Cardiac atrium fibroblast (primary cell): ENCODE results near the gene BHLHA9. TPM values are rescaled to one million over a fixed set of nuclear protein-coding genes. Genes with fewer than 3 reads are reported as not detected.

Source experiments
- total RNA-seq: library from RNA; depleted of rRNA; stranded (reverse); fragments of >200 nt; gene quantifications from 2 replicates; pipeline ENCODE4 v1.2.3, GENCODE V29; 2015

The BHLHA9 gene
- total RNA-seq = not detected in 2 replicates

DNA sequence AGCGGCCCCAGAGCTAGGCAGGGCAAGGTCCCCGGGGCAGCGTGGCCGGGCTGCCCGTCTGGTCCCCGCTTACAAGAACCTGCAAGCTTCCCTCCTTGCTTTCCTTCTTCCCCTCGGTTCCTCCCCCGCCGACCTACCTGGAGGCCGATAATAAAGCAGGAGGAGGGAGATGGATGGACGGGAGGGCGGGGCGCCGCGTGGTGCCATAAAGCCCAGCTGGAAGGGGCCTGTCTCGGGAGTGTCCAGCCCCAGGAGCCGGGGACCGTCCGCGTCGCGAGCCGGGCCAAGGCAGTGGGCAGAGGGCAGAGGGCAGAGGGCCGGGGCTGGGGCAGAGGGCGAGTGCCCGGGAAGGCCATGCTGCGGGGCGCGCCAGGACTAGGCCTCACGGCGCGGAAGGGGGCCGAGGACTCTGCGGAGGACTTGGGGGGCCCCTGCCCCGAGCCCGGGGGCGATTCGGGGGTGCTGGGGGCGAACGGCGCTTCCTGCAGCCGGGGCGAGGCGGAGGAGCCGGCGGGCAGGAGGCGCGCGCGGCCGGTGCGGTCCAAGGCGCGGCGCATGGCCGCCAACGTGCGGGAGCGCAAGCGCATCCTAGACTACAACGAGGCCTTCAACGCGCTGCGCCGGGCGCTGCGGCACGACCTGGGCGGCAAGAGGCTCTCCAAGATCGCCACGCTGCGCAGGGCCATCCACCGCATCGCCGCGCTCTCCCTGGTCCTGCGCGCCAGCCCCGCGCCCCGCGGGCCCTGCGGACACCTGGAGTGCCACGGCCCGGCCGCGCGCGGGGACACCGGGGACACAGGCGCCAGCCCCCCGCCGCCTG, at the start of gene BHLHA9:
Gene BHLHA9 (plus strand): TSS at position 235 of the 820 bp plus-strand sequence. CDS start 120 bp downstream, at position 355.

Other genes with a start within 250 kb of the BHLHA9 start
- 30.5 and 36.5 TPM in 2 replicates for gene ABR, start 90.5 kb upstream of the BHLHA9 start, total RNA-seq
- not detected in 2 replicates for gene TRARG1, start 9.2 kb downstream of the BHLHA9 start, total RNA-seq
- 424 and 527 TPM in 2 replicates for gene YWHAE, start 129.8 kb downstream of the BHLHA9 start, total RNA-seq
- 71.5 and 79.1 TPM in 2 replicates for gene CRK, start 185.8 kb downstream of the BHLHA9 start, total RNA-seq
- gene MYO1C, start 222.2 kb downstream of the BHLHA9 start, total RNA-seq = 133 and 134 TPM in 2 replicates
- 23.2 and 45.3 TPM in 2 replicates for gene INPP5K, start 246.2 kb downstream of the BHLHA9 start, total RNA-seq